GM10266 (cell line): ENCODE results near the gene LPAR2.

ENCODE experiments used
- DNase-seq: peaks from one replicate; pipeline ENCODE4 v3.0.0; 2012; ENCODE audit errors: extremely low spot score
- CTCF ChIP-seq: IDR thresholded peaks from 2 replicates; pipeline ENCODE4 v1.5.1; 2012; ENCODE audit warnings: mild to moderate bottlenecking, low read depth; ENCODE audit not compliant: control insufficient read depth, insufficient read depth; ENCODE audit errors: missing control alignments

The LPAR2 gene

GRCh38 chr19:19663256-19664120 is 35.5 kb upstream of the LPAR2 start, which contains the start of gene ATP13A1:
Gene ATP13A1 (minus strand): TSS chr19:19663676. CDS start chr19:19663666, 10 bp downstream.
- peak; percentile 91 for DNase-seq
- TF ChIP-seq CTCF: peak; percentile 43

- DNase-seq: no peak
- no peak for TF ChIP-seq CTCF
Measured at GRCh38 chr19:19662871-19663255, 34.8 kb upstream of the LPAR2 start.

- no peak for TF ChIP-seq CTCF
Measured at GRCh38 chr19:19662344-19662743, 34.3 kb upstream of the LPAR2 start.

GRCh38 chr19:19661675-19662251 is 33.7 kb upstream of the LPAR2 start:
- no peak for TF ChIP-seq CTCF
- peak; percentile 79 for DNase-seq

More at GRCh38 chr19:19662344-19662743, 34.3 kb upstream of the LPAR2 start:
- no peak for DNase-seq

- no peak for TF ChIP-seq CTCF
- DNase-seq: no peak
Measured at GRCh38 chr19:19661141-19661674, 33.2 kb upstream of the LPAR2 start.

GRCh38 chr19:19659646-19660245 is 31.7 kb upstream of the LPAR2 start:
- no peak for DNase-seq
- no peak for TF ChIP-seq CTCF
